Hindlimb muscle (tissue), 1 donor: Measurements from ENCODE around the gene CCDC194. TPM values are rescaled to one million over a fixed set of nuclear protein-coding genes. Genes with fewer than 3 reads are reported as not detected.
A peak's percentile ranks its signal among the peaks of the same experiment; 100 is the strongest.
"Not testable (repeated sequence)": the region's sequence is repeated elsewhere in the genome, so short reads cannot be mapped to it uniquely, and the experiment has no call there.

Source experiments
- DNase-seq: peaks from one replicate; pipeline ENCODE4 v3.0.0-alpha.2; 2013
- polyA plus RNA-seq: library from polyadenylated mRNA; unstranded; fragments of 120-200 nt; gene quantifications from one replicate; pipeline ENCODE4 v1.2.1, GENCODE V29; 2013; ENCODE audit not compliant: insufficient read length

The CCDC194 gene
- polyA plus RNA-seq, 1 donor, result not detected

DNA sequence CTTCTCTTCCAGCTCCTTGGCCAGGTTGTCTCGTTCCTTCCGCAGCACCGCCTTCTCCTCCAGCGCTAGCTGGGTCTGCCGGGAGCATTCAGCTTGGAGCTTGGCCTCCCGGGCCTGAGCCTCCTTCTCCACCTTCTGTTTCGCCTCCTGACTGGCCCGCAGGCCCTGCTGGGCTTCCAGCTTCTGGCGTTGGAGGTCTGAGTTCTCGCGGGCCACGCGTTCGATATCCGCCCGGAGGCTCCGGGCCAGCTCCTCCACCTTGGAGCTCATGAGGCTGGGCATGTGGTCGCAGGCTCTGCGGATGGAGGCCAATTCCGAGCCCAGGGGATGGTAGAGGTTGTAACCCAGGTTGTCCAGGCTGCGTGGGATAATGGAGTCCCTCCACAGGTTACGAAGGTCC is 28.6 kb downstream of the CCDC194 start:
- DNase-seq, result no peak

DNA sequence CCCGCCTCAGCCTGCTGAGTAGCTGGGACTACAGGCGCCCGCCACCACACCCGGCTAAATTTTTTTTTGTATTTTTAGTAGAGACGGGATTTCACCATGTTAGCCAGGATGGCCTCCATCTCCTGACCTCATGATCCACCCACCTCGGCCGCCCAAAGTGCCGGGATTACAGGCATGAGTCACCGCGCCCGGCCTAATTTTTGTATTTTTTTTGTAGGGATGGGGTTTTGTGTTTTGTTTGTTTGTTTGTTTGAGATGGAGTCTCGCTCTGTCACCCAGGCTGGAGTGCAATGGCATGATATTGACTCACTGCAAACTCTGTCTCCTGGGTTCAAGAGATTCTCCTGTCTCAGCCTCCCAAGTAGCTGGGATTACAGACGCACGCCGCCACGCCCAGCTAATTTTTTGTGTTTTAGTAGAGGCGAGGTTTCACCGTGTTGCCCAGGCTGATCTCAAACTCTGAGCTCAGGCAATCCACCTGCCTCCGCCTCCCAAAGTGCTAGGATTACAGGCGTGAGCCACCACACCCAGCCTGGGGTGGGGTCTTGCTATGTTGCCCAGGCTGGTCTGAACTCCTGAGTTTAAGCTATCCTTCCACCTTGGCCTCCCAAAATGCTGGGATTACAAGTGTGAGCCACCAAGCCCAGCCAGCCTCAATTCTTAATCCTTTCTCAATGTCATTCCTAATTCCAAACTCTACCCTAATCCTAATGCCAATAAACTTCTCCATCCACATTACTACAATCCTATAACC is 30.0 kb downstream of the CCDC194 start:
- not testable (repeated sequence) for DNase-seq

DNA sequence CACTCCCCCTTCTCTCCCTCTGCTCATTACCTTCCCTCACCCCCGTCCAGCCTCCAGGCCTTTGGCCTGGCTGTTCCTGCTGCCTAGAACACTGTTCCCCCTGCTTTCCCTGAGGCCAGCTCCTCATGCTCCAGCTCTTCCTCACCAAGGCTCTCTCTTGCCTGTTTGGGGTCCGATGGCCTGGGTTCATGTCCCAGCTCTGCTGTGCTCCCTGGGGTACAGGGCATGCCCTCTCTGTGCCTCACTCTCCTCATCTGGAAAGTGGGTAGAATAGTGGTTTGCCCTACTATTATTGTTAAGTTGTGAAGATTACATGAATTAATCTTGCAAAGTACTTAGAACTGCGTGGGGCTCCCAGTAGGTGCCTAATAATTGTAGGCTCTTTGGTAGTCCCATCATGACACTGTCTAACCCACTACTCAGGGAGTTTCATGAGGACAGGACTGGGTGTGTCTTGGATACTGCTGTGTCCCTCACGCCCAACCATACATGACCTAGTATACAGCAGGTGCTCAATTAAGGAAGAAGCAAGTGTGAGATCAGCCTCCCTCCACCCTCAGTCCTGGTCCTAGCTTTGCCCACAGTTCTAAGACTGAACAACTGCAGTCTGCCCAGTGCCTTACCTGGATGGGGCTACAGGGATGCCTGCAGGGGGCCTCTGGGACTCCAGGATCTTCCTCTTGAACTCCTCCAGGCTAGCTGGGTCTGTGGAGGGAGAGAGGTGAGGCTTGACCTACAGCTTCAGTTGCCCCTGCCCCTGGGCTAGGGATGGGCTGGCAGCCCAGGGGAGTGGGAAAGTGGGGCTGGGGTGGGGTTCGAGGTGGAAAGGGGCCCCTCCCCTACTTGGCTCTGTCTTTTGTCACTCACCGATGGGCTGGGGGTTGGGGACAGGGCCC is 33.8 kb downstream of the CCDC194 start:
- DNase-seq, result no peak

DNA sequence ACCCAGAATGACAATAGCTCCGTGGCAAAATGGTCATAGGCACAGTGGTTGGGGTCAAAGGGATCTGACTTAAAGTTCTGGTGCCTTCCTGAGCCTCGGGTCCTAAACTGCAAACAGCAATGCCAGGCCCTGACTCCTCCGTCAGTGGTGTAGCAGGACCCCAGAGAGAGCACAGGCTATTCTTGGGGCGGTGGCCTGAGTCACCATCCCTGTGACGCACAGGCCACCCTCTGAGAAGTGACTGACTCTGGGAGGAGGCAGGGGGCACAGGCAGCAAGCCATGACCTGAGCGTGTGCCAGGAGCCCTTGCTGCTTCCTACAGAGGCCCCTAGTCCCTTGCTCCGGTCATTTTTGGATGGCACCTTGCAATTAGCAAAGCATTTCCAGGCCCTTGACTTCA is 35.6 kb downstream of the CCDC194 start:
- no peak for DNase-seq

DNA sequence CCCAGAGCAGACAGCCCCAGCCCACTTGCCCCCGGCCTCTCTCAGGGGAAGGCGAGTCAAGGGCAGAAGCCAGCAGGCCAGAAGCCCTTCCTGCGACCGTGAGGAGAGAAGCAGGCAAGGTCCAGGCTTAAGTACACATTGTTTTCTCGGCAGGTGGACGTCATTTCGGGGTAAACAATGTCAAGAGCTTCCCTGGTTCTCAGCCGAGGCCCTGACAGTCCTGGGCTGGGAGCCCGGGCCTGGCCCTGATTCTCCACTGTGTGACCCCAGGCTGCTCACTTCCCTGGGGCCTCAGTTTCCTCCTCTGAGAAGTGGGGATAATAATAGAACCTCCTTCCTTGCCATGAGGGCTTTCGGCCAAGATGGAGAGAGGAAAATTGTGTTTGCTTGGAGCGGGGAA is 36.3 kb downstream of the CCDC194 start:
- no peak for DNase-seq

DNA sequence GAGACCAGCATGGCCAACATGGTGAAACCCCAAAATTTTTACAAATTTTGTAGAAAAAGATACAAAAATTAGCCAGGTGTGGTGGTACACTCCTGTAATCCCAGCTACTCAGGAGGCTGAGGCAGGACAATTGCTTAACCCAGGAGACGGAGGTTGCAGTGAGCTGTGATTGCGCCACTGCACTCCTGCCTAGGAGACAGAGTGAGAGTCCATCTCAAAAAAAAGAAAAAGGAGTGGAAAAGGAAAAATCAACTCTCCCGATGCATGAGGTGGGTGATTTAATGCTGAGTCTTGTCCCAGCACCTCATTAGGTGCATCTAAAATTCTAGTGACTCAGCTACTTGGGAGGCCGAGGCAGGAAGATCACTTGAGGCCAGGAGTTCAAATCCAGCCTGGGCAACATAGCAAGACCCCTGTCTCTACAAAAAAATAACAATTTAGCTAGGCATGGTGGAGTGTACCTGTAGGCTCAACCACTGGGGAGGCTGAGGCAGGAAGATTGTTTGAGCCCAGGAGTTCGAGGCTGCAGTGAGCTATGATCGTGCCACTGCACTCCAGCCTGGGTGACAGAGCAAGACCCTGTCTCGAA is 36.8 kb downstream of the CCDC194 start:
- no peak for DNase-seq

DNA sequence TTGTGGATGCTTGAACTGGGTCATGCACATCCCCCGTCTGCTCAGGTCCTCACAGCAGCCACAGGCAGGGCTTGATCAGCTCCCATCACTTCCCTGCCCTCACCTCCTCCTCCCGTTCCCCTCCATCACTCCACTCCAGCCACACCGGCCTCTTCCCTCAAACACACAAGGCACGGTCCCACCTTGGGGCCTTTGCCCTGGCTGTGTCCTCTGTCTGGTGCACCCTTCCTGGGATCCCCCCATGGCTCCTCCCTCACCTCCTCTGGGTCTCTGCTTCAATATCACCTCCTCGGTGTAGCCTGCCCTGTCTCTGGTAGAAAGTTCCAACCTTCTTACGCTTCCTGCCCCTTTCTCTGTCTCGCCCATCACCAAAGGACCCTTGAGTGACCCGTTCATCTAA is 40.6 kb downstream of the CCDC194 start:
- DNase-seq, result no peak

DNA sequence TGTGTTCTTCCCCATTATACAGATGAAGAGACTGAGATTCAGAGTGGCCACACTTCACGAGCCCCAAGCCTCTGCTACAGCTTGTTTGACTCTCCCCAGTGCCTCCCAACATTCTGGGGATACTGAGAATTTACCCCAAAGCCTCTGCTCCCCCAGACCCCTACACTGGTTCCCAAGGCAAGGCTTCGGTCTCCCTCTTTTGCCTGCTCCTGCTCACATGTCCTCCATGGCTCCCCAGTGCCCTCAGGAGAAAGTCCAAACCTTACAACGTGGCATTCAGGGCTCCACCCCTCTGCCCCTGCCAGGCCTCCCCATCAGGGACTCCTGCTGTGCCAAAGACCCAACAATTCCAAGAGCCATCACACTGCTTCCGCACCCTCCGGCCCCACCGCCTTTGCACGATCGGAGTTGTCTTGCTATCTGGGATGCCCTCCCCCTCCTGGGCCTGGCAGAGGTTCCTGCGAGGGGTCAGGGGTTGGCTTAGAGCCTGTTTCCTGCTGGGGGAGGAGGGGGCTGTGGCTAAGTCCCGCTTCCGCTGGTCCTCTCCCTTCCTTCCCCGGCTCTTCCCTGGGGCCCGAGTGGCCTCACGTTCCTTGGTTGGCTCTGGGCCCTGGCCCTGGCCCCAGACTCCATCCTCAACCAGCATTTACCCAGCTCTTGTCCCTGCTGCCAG is 41.3 kb downstream of the CCDC194 start:
- no peak for DNase-seq

DNA sequence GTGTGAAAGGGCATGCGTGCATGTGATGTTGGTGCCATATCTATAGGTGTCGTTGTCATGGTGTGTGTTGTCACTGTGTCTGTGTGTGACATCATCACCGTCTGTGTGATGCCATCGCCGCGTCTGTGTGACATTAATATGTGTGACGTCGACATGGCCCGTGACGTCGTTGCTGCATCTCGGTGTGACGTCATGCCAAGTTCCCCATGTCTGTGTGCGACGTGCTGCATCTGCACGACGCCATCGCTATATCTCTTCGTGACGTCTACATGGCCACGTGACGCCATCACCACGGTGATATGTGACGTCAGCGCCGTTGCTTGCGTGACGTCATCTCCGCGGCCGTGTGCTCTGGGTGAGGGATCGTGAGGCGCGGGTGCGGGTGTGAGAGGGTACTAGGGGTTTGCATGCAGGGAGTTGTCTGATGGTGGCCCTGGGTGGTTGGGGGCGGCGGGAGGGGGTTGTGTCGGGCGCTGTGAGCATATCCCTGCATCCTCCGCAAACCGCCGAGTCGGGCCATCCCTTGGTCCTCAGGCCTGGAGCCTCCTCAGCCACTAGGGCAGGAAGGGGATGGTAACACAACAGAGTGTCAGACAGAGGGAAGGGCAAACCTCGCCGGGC is 42.1 kb downstream of the CCDC194 start:
- DNase-seq, result no peak

DNA sequence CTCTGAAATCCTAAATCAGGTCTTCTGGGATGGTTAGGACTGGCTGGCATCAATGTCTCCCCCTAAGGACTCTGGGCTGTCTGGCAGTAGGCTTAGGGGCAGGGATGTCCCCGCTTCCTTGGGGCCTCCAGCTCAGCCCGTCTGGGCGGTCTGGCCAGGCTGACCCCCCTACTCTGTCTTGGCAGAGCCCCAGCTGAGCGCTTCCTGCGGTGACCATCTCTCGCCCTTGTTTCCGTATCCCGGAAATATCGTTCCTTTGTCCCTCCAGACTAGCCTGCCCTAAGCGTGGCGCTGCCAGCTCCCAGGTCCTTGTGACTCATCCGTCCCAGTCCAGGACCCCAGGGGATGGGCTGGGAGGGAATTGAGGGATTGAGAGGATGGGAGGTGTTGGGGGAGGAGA is 45.3 kb downstream of the CCDC194 start:
- peak; percentile 58 for DNase-seq

DNA sequence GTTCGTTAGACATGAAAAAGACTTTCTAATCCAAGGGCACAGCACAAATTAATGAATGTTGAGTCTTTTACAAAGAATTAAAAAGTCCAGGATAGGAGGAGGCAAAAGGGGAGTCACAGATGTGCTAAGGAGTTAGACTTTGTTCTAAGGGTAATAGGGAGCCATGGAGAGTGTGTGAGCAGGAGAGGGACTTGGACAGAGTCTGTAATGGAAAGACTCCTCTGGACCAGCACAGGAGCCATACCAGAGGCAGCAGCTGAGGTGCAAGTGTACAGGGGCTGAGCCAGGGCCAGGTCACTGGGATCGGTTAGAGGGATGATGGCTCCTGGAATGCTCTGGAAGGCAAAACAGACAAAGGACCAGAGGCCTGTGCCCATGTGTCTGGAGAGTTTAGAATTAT is 46.1 kb downstream of the CCDC194 start:
- DNase-seq, result no peak

DNA sequence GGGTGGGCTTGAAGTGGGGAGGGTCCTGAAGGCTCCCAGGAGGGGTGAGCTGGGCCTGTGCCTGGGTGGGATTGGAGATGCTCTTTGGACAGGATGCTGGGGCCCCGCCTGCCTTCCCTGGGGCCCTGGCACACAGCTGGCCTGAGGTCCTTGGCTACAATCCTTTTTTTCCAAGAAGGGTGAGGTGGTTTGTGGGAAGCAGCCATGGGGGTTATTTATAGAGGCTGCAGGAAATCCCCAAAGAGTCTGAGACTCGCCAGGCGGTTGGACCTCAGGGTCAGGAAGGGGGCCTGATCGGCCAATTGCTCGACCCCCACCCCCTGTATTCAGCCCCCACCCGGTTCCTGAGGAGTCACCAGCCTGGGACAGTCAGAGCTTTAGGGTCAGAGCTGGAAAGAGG is 46.6 kb downstream of the CCDC194 start:
- DNase-seq, result no peak

DNA sequence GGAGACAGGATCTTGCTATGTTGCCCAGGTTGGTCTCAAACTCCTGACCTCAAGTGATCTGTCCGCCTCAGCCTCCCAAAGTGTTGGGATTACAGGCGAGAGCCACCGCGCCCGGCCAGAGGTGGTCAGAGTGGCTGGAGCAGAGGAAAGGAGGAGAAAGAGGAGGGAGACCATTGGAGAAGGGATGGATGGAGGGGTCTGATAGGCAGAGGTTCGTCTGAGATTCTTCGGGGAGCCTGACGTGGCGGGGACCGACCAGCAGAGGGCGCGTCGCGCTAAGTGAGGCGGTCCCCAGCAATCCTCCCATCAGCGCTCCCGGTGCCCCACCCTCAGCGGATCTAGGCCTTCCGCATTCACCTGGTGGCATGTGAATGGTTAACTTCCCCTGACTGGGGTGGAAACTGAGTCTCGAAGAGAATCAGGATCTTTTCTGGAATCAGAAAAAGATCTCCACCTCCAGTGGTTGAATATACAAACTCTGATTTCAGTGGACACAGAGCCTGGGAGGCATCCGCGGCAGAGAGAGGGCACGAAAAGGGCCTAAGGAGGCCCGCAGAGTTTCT is 47.8 kb downstream of the CCDC194 start:
- peak; percentile 69 for DNase-seq

DNA sequence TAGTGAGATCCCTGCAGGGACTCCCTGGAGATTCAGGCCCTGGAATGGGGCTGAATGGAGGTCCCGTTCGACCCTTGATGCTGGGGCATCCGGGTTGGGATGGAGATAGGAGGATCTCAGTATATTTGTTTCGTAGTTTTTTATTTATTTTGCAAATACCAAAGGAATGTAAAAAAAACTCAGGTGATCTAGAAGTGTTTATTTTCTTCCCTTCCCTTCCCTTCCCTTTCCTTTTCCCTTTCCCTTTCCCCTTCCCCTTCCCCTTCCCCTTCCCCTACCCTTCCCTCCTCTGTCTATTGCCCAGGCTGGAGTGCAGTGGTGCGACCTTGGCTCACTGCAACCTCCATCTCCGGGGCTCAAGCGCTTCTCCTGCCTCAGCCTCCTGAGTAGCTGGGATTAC is 52.2 kb downstream of the CCDC194 start:
- no peak for DNase-seq

DNA sequence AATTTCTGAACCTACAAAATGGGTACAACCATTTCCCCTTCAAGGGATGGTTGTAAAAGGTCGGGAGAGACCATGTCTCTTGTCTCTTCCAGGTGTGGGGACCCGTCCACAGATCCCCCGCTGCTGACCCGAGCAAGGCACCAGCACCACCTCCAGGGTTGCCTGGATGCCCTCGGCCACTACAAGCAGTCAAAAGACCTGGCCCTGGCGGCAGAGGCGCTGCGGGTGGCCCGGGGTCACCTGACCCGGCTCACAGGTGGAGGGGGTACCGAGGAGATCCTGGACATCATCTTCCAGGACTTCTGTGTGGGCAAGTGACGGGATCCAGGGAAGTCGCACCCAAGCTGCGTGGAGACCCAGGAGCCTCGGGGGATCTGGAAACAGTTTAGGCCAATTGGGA is 52.6 kb downstream of the CCDC194 start:
- DNase-seq, result no peak

DNA sequence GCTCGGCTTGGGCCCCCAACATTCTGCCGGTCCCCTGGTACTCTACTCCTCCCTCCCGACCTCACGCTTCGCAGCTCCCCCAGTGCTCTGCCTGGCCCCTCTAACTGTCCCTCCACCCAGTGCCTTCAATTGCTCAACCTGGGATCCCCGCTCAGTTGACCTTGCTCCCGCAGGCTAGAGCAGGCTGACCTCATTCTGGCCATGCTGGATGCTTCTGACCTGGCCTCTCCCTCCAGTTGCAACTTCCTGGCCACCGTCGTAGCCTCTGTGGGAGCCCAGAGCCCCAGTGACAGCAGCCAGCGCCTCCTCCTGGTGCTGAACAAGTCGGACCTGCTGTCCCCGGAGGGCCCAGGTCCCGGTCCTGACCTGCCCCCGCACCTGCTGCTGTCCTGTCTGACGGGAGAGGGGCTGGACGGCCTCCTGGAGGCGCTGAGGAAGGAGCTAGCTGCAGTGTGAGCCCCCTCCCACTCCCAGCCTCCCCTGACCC is 53.1 kb downstream of the CCDC194 start:
- DNase-seq, result no peak

Other genes starting within 250 kb of the CCDC194 start
- 35.1 TPM for gene USE1, start 178.8 kb downstream of the CCDC194 start, polyA plus RNA-seq
- 8.2 TPM for gene OCEL1, start 168.0 kb downstream of the CCDC194 start, polyA plus RNA-seq
- 36.0 TPM for gene NR2F6, start 148.3 kb downstream of the CCDC194 start, polyA plus RNA-seq
- gene USHBP1, start 129.5 kb downstream of the CCDC194 start, polyA plus RNA-seq, result 8.8 TPM
- 105 TPM for gene BABAM1, start 126.8 kb downstream of the CCDC194 start, polyA plus RNA-seq
- 1.6 TPM for gene ANKLE1, start 112.3 kb downstream of the CCDC194 start, polyA plus RNA-seq
- gene ABHD8, start 90.8 kb downstream of the CCDC194 start, polyA plus RNA-seq, result 8.5 TPM
- gene MRPL34, start 88.3 kb downstream of the CCDC194 start, polyA plus RNA-seq, result 37.1 TPM
- 37.7 TPM for gene DDA1, start 84.6 kb downstream of the CCDC194 start, polyA plus RNA-seq
- gene ANO8, start 59.3 kb downstream of the CCDC194 start, polyA plus RNA-seq, result 8.4 TPM
- 14.2 TPM for gene GTPBP3, start 56.6 kb downstream of the CCDC194 start, polyA plus RNA-seq
- 68.7 TPM for gene PLVAP, start 16.9 kb downstream of the CCDC194 start, polyA plus RNA-seq
- 11.4 TPM for gene BST2, start 11.4 kb upstream of the CCDC194 start, polyA plus RNA-seq
- 34.9 TPM for gene MVB12A, start 25.9 kb upstream of the CCDC194 start, polyA plus RNA-seq
- gene TMEM221, start 54.5 kb upstream of the CCDC194 start, polyA plus RNA-seq, result 1.5 TPM
- not detected for gene NXNL1, start 66.7 kb upstream of the CCDC194 start, polyA plus RNA-seq
- 23.4 TPM for gene SLC27A1, start 76.3 kb upstream of the CCDC194 start, polyA plus RNA-seq
- 62.4 TPM for gene PGLS, start 117.5 kb upstream of the CCDC194 start, polyA plus RNA-seq
- gene COLGALT1, start 161.5 kb upstream of the CCDC194 start, polyA plus RNA-seq, result 82.0 TPM